Duodenal mucosa (tissue), 2 donors: ENCODE results near the gene KLHDC8A.

Source experiments
- H3K27ac ChIP-seq: one replicate; pipeline ENCODE4 v1.7.0; 2013; ENCODE audit warnings: low read depth, low read length
- H3K27me3 ChIP-seq, 2 donors: one replicate each; pipeline ENCODE4 v1.7.0; 2013; ENCODE audit warnings: low read length in 2 of 2, control low read depth in 1 of 2; ENCODE audit not compliant: insufficient read depth in 2 of 2, control insufficient read depth in 1 of 2
- H3K36me3 ChIP-seq, 2 donors: one replicate each; pipeline ENCODE4 v1.7.0; 2013; ENCODE audit warnings: low read length in 2 of 2, control low read depth in 1 of 2; ENCODE audit not compliant: insufficient read depth in 2 of 2, control insufficient read depth in 1 of 2
- H3K4me1 ChIP-seq, 2 donors: one replicate each; pipeline ENCODE4 v1.7.0; 2013; ENCODE audit warnings: low read length in 2 of 2, control low read depth in 1 of 2; ENCODE audit not compliant: insufficient read depth in 2 of 2, control insufficient read depth in 1 of 2
- H3K4me3 ChIP-seq, 2 donors: one replicate each; pipeline ENCODE4 v1.7.0; 2013; ENCODE audit warnings: low read length in 2 of 2, low read depth in 1 of 2
- H3K9ac ChIP-seq, 2 donors: one replicate each; pipeline ENCODE4 v1.7.0; 2013; ENCODE audit warnings: low read length in 2 of 2, low read depth in 1 of 2
- H3K9me3 ChIP-seq, 2 donors: one replicate each; pipeline ENCODE4 v1.7.0; 2013; ENCODE audit warnings: low read length in 2 of 2, control low read depth in 1 of 2; ENCODE audit not compliant: control insufficient read depth in 1 of 2

Gene KLHDC8A

DNA sequence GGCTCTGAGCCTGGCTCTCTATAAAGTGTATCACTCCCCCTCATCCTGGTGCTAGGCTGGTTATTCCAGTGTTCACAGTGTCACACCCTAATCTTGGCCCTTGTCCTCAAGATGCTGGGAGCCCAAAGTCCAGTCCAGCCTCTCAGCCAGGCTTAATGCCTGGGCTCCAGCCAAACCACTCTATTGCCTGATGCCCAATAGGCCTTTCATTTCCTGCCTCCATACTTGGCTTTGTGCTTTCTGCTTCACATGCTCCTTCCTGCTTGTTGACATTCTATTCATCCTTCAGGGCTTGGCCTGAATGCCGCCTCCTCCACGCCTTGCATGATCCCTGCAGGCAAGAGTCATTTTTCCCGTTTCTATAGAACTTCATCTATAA, 1.7 kb downstream of the KLHDC8A start:
- H3K9ac ChIP-seq: no peak overlapping the region
- H3K27me3 ChIP-seq: peaks cover 0 to 2% of the 10 kb centered on the region in 2 donors
- H3K36me3 ChIP-seq: no peaks in the 10 kb centered on the region
- no peaks in the 10 kb centered on the region for H3K9me3 ChIP-seq
- peak overlapping the region; percentile 33 for H3K27ac ChIP-seq
- peaks cover 15 to 29% of the 10 kb centered on the region in 2 donors for H3K4me1 ChIP-seq
- H3K4me3 ChIP-seq: no peak overlapping the region

GRCh38 chr1:205354259-205355074, 2.3 kb downstream of the KLHDC8A start:
- H3K9me3 ChIP-seq: no peaks in the 10 kb centered on the region
- H3K9ac ChIP-seq: no peak overlapping the region
- peaks cover 15 to 29% of the 10 kb centered on the region in 2 donors for H3K4me1 ChIP-seq
- no peaks in the 10 kb centered on the region for H3K36me3 ChIP-seq
- H3K27ac ChIP-seq: peak overlapping the region; percentile 33
- H3K4me3 ChIP-seq: no peak overlapping the region
- peaks cover 0 to 2% of the 10 kb centered on the region in 2 donors for H3K27me3 ChIP-seq

DNA sequence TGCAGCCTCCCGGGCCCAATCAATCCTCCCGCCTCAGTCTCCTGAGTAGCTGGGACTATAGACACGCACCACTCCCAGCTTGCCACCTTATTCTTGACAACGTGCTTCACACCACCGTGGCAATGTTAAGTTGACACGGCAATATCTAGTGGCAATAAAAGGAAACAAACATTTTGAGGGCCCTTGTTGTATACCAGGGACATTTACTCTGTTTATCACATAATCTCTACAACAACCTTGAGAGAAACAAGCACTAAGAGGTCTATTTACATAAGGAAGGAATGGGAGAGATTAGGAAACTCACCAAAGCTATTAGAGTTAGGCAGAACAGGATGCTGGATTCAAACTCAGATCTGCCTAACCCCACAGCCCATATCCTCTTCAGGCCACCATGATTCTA, 3.1 kb downstream of the KLHDC8A start:
- H3K4me3 ChIP-seq: no peak overlapping the region
- H3K9me3 ChIP-seq: no peaks in the 10 kb centered on the region
- peaks cover 15 to 36% of the 10 kb centered on the region in 2 donors for H3K4me1 ChIP-seq
- no peaks in the 10 kb centered on the region for H3K36me3 ChIP-seq
- H3K27me3 ChIP-seq: peaks cover 0 to 2% of the 10 kb centered on the region in 2 donors
- H3K27ac ChIP-seq: no peak overlapping the region
- no peak overlapping the region for H3K9ac ChIP-seq

GRCh38 chr1:205353191-205353590, 3.5 kb downstream of the KLHDC8A start:
- H3K9me3 ChIP-seq: no peaks in the 10 kb centered on the region
- no peak overlapping the region for H3K9ac ChIP-seq
- no peaks in the 10 kb centered on the region for H3K36me3 ChIP-seq
- H3K4me3 ChIP-seq: no peak overlapping the region
- H3K27me3 ChIP-seq: peaks cover 0 to 2% of the 10 kb centered on the region in 2 donors
- H3K27ac ChIP-seq: no peak overlapping the region
- H3K4me1 ChIP-seq: peaks cover 15 to 36% of the 10 kb centered on the region in 2 donors

DNA sequence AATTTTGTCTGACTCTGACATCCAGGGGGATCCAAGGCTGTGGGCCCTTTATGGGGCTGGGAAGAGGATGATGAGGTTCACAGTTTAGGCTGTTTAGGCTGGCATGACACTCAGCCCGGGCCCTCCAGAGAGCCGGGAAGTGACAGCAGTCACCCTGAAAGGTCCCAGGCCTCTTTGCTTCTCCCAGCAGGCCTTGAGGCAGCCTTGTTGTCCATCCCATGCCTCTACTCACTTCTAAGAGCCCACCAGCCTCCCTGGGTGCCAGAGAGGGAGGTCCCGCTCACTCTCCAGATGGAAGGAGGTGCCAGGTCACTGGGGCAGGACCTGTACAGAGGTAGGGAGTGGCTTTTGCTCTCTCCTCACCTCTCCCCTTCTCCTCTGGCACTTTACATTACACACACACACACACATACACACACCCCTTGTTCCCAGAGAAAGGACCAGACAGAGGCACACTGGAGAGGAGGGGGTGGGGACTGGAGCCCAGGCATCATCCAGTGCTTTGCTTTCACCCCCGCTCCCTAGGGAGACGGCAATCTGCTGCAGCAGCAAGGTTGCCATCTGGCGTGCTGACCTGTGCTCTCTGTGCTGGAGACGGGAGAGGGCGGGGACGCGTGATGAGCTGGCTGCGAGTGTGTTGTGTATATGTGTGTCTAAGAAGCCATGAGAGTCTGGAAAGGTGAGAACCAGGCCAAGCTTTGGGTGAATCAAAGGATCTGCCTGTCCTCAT, 4.6 kb downstream of the KLHDC8A start:
- no peaks in the 10 kb centered on the region for H3K9me3 ChIP-seq
- no peak overlapping the region for H3K27ac ChIP-seq
- no peak overlapping the region for H3K9ac ChIP-seq
- no peak overlapping the region for H3K4me3 ChIP-seq
- no peaks in the 10 kb centered on the region for H3K36me3 ChIP-seq
- H3K4me1 ChIP-seq: peaks cover 15 to 36% of the 10 kb centered on the region in 2 donors
- peaks cover 0 to 2% of the 10 kb centered on the region in 2 donors for H3K27me3 ChIP-seq

- no peak overlapping the region for H3K4me3 ChIP-seq
- no peaks in the 10 kb centered on the region for H3K9me3 ChIP-seq
- H3K9ac ChIP-seq: no peak overlapping the region
- peaks cover 14 to 34% of the 10 kb centered on the region in 2 donors for H3K4me1 ChIP-seq
- peaks cover 6 to 8% of the 10 kb centered on the region in 2 donors for H3K27me3 ChIP-seq
- no peaks in the 10 kb centered on the region for H3K36me3 ChIP-seq
- no peak overlapping the region for H3K27ac ChIP-seq
Observed at GRCh38 chr1:205350691-205351141, 6.0 kb downstream of the KLHDC8A start.

GRCh38 chr1:205350124-205350523, 6.6 kb downstream of the KLHDC8A start:
- H3K9ac ChIP-seq: no peak overlapping the region
- no peak overlapping the region for H3K27ac ChIP-seq
- no peak overlapping the region for H3K4me3 ChIP-seq
- peaks cover 10 to 31% of the 10 kb centered on the region in 2 donors for H3K4me1 ChIP-seq
- H3K27me3 ChIP-seq: peaks cover 8% of the 10 kb centered on the region in 2 donors
- H3K36me3 ChIP-seq: no peaks in the 10 kb centered on the region
- H3K9me3 ChIP-seq: no peaks in the 10 kb centered on the region

DNA sequence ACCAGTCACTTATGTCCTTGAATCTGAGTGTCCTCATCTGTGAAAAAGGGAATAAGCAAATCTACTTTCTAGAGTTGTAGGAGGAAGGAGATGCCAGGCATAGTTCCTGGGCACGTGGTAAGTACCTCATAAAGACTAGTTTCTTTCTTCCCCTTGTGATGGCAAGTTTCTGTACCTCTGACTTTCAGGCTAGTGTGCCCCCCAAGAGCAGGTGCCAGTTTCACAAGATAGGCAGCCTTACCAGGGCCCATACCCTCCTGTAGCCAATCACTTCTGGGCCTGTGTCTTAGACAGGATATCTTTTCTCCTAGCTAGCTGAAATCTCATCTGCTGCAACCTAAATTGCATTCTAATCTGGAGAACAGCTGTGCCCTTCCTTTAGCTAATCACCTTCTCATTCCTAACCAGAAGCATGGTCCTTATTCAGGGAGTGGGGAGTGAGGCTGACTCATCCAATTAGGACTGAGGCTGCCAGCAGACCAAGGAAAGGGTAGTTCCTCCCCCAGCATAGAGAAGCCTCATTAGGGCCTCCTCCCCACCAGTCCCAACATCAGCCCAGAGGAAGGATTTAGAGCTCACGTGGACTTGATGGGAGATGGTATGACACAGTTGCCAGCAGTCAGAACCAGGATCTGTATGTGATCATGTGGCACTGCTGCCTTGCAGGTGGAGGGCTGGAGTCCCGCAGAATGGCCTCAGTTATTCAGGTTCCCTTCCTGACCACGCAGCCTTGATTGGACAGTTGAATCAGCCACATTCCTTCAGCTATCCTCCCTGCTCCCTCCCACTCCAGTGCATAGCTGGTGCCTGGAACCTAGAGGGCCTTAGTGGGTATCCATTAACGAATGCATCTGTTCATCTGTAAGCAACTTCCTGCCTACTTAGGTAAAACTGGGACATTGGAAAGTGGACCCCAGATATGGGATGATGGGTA, 7.9 kb downstream of the KLHDC8A start:
- Histone ChIP-seq H3K27ac (no peak overlapping the region), H3K4me3 (no peak overlapping the region), H3K36me3 (no peaks in the 10 kb centered on the region), H3K9ac (no peak overlapping the region), H3K27me3 (peaks cover 17 to 18% of the 10 kb centered on the region in 2 donors), H3K4me1 (peaks cover under 1 to 27% of the 10 kb centered on the region in 2 donors), H3K9me3 (no peaks in the 10 kb centered on the region)

DNA sequence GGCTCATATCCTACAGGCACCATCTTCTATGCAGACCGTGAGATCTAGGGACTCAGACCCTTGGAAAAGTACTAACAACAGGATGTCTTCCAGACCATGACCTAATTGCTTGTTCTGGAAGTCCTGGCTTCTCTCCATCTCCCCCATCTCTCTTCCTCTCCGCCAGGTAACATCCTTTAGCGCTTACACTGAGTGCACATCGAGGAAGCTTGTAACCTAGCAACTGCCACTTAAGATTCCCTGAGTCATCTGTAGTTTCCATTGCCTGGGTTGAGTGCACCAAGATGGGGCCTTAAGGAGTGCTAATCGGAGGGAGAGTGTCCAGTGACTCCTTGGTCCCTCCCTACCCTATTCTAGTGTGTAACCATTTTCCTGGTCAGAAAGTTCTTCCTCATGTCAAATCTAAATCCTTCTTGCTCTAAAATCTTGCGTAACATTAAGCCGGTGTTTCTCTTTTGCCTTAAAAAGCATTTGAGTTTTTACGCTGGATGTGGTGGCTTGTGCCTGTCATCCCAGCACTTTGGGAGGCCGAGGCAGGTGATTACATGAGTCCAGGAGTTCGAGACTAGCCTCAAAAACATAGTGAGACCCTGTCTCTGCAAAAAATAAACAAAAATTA, 9.7 kb downstream of the KLHDC8A start:
- Histone ChIP-seq H3K4me1 (peaks cover 0 to 23% of the 10 kb centered on the region in 2 donors), H3K4me3 (no peak overlapping the region), H3K9me3 (no peaks in the 10 kb centered on the region), H3K27me3 (peaks cover 31% of the 10 kb centered on the region in 2 donors), H3K9ac (no peak overlapping the region), H3K27ac (no peak overlapping the region), H3K36me3 (no peaks in the 10 kb centered on the region)
